GM23338 (cell line): ENCODE data around the gene SYNE2. TPM values are rescaled to one million over a fixed set of nuclear protein-coding genes. Genes with fewer than 3 reads are reported as not detected.

Experiments used
- ATAC-seq: fragments of 200-7000 bp; cut with Tn5 transposase; 3 replicates; pipeline ENCODE4 v1.9.1; 2020
- DNase-seq: peaks from one replicate; pipeline ENCODE4 v3.0.0-alpha.2; 2015; ENCODE audit warnings: low spot score
- H2AFZ ChIP-seq: fragments of 200-600 bp; sonication (generic); 2 replicates; pipeline ENCODE4 v1.8.0; 2016; ENCODE audit warnings: antibody characterized with exemption, mild to moderate bottlenecking, moderate library complexity
- H3F3A ChIP-seq: fragments of 200-600 bp; sonication (generic); replicated peaks from 2 replicates; pipeline ENCODE4 v1.8.0; 2017; ENCODE audit warnings: antibody characterized with exemption, mixed run types, low read depth
- H3K27ac ChIP-seq: fragments of 200-600 bp; sonication (generic); 2 replicates; pipeline ENCODE4 v1.6.1; 2016; ENCODE audit warnings: low read depth
- H3K27me3 ChIP-seq: fragments of 200-600 bp; sonication (generic); 2 replicates; pipeline ENCODE4 v1.8.0; 2016; ENCODE audit warnings: mild to moderate bottlenecking, mixed run types, moderate library complexity; ENCODE audit not compliant: insufficient read depth
- H3K36me3 ChIP-seq: fragments of 200-600 bp; sonication (generic); 2 replicates; pipeline ENCODE4 v1.8.0; 2016; ENCODE audit warnings: mild to moderate bottlenecking; ENCODE audit not compliant: insufficient read depth
- H3K4me1 ChIP-seq: fragments of 200-600 bp; sonication (generic); 2 replicates; pipeline ENCODE4 v1.8.0; 2016; ENCODE audit warnings: mild to moderate bottlenecking, moderate library complexity; ENCODE audit not compliant: insufficient read depth
- H3K4me2 ChIP-seq: fragments of 200-600 bp; sonication (generic); 2 replicates; pipeline ENCODE4 v1.7.1; 2017; ENCODE audit warnings: mixed run types
- H3K4me3 ChIP-seq: fragments of 200-600 bp; sonication (generic); 2 replicates; pipeline ENCODE4 v1.6.1; 2016; ENCODE audit warnings: mixed run types
- H3K79me2 ChIP-seq: fragments of 200-600 bp; sonication (generic); replicated peaks from 2 replicates; pipeline ENCODE4 v1.8.0; 2017; ENCODE audit warnings: mild to moderate bottlenecking; ENCODE audit not compliant: insufficient read depth
- H3K9me2 ChIP-seq: fragments of 200-600 bp; sonication (generic); 2 replicates; pipeline ENCODE4 v1.8.0; 2017; ENCODE audit not compliant: insufficient read depth
- H4K20me1 ChIP-seq: fragments of 200-600 bp; sonication (generic); replicated peaks from 2 replicates; pipeline ENCODE4 v1.8.0; 2017; ENCODE audit warnings: mild to moderate bottlenecking; ENCODE audit not compliant: insufficient read depth
- H3K27ac Mint-ChIP-seq: 2 replicates; pipeline ENCODE4 v1.8.0; 2020; ENCODE audit warnings: inconsistent platforms, mild to moderate bottlenecking, moderate library complexity, mixed read lengths
- H3K27me3 Mint-ChIP-seq: 3 replicates; pipeline ENCODE4 v1.8.0; 2022; ENCODE audit warnings: low read depth, mild to moderate bottlenecking, moderate library complexity, mixed read lengths, inconsistent platforms; ENCODE audit not compliant: insufficient read depth, poor library complexity
- H3K36me3 Mint-ChIP-seq: 3 replicates; pipeline ENCODE4 v1.8.0; 2021; ENCODE audit warnings: low read depth, mild to moderate bottlenecking, inconsistent platforms, moderate library complexity, mixed read lengths
- H3K4me1 Mint-ChIP-seq: 3 replicates; pipeline ENCODE4 v1.8.0; 2020; ENCODE audit warnings: mild to moderate bottlenecking, inconsistent platforms, mixed read lengths
- H3K4me3 Mint-ChIP-seq: 3 replicates; pipeline ENCODE4 v1.8.0; 2021; ENCODE audit warnings: moderate library complexity, mild to moderate bottlenecking, inconsistent platforms, mixed read lengths
- H3K9me3 Mint-ChIP-seq: 3 replicates; pipeline ENCODE4 v1.8.0; 2020; ENCODE audit warnings: moderate library complexity, mild to moderate bottlenecking, inconsistent platforms, mixed read lengths
- CREB1 ChIP-seq: fragments of 250-450 bp; sonication (Bioruptor Pico); IDR thresholded peaks from 2 replicates; pipeline ENCODE4 v1.5.0; 2020; ENCODE audit warnings: low read depth, mild to moderate bottlenecking, moderate library complexity
- CTCF ChIP-seq, 2 experiments: fragments of 200-600 bp in 1 of 2; sonication (generic) in 1 of 2; conservative IDR thresholded peaks; 2 replicates each; pipeline versions ENCODE4 v1.5.1 to v1.6.1; 2016 to 2017; ENCODE audit warnings: antibody characterized with exemption in 2 of 2, low read depth in 2 of 2, mild to moderate bottlenecking in 2 of 2, moderate library complexity in 1 of 2
- ETS1 ChIP-seq: IDR thresholded peaks from 2 replicates; pipeline ENCODE4 v1.6.1; 2016; ENCODE audit warnings: antibody characterized with exemption
- EZH2 ChIP-seq: fragments of 200-600 bp; sonication (generic); IDR thresholded peaks from one replicate; pipeline ENCODE4 v1.8.0; 2017; ENCODE audit warnings: antibody characterized with exemption, mild to moderate bottlenecking, low read depth; ENCODE audit not compliant: unreplicated experiment
- NANOG ChIP-seq: IDR thresholded peaks from 2 replicates; pipeline ENCODE4 v1.6.1; 2016; ENCODE audit warnings: antibody characterized with exemption, borderline replicate concordance
- ZNF114 ChIP-seq: fragments of 250-450 bp; sonication (Bioruptor Pico); IDR thresholded peaks from 2 replicates; pipeline ENCODE4 v1.5.0; 2020; ENCODE audit warnings: mild to moderate bottlenecking, moderate library complexity
- ZNF331 ChIP-seq: fragments of 250-450 bp; sonication (Bioruptor Pico); IDR thresholded peaks from 2 replicates; pipeline ENCODE4 v1.5.0; 2020; ENCODE audit warnings: low read depth, mild to moderate bottlenecking, moderate library complexity
- polyA plus RNA-seq: library from polyadenylated mRNA; unstranded; fragments of >200 nt; fragmentation: Nextera tagmentation; extraction: Ambion mirVana; gene quantifications from 2 replicates; pipeline ENCODE4 v1.2.1, GENCODE V29; 2016
- total RNA-seq: library from RNA; depleted of rRNA; stranded (reverse); fragments of >200 nt; shearing (Covaris generic); gene quantifications from 2 replicates; pipeline ENCODE4 v1.2.3, GENCODE V29; 2014
- TF ChIP-seq, protein P1 (sequence below): fragments of 250-450 bp; sonication (Bioruptor Pico); IDR thresholded peaks from 2 replicates; pipeline ENCODE4 v1.5.0; 2020; ENCODE audit warnings: mild to moderate bottlenecking, moderate library complexity

SYNE2 gene
- total and polyA plus RNA-seq, 2 experiments from 2014 or later = 34.3 to 86.5 TPM

DNA sequence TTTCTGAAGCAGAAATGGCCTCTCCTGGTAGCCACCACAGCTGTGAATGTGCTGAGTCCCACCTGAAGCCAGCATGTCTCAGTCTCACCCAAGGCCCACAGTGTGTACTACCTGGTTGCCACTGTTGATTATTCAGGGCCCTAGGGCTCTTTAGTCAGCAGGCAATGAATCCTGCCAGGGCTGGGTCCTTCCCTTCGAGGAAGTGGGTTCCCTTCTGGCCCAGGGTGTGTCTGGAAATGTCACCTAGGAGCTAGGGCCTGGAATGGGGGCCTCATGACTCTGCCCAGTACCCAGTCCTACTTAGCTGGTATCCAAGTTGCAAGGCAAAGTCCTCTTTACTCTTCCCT is 207.4 kb downstream of the SYNE2 start:
- TF ChIP-seq ZNF331 (CRISPR knock-in tag) (no peak), EZH2 (no peak), CREB1 (no peak)
- peak overlapping the region; percentile 11 for H3K27ac Mint-ChIP-seq
- DNase-seq = no peak

DNA sequence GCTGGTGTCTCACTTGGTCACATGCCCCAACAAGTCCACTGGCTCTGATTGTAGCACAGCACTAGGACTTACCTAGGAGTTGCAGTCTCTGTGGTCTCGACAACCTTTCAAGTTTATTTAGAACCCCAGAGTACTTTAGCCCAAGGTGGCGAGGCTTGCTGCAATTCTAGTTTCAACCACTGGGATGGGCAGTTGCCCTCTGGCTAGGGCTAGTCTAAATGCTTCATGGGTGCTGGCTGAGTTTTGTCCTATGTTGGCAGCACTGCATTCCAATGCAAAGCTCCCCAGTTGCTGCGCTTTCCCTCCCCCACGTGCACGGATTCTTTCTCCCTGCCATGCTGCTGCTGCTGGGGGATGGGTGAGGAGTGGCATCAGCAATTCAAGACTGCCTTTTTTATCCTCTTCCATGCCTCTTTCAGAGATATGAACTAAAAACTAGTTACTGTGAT is 207.9 kb downstream of the SYNE2 start:
- peaks cover 18% of the 10 kb centered on the region for H3K4me1 Mint-ChIP-seq
- H3K9me2 ChIP-seq = no peaks in the 10 kb centered on the region
- H3K9me3 Mint-ChIP-seq = no peaks in the 10 kb centered on the region
- 0 out of 2 replicates have a peak overlapping the region, but pooled peaks have one; percentile 12 for H3K27ac ChIP-seq
- no peaks in the 10 kb centered on the region for H3K79me2 ChIP-seq
- H3K4me2 ChIP-seq = peak overlapping the region; percentile 35
- ATAC-seq (peak; percentile 99), DNase-seq (peak; percentile 95)
- H3K27ac Mint-ChIP-seq = peak overlapping the region; percentile 94
- H3K36me3 Mint-ChIP-seq = peaks cover 10% of the 10 kb centered on the region; the same call in 2 of the 3 replicates
- peaks cover 4% of the 10 kb centered on the region for H3K27me3 Mint-ChIP-seq
- no peaks in the 10 kb centered on the region; the same call in 1 of the 2 replicates for H3K36me3 ChIP-seq
- no peaks in the 10 kb centered on the region for H4K20me1 ChIP-seq
- TF ChIP-seq NANOG (no peak), CREB1 (peak; percentile 57; the same call in 1 of the 2 replicates), EZH2 (no peak), ZNF331 (CRISPR knock-in tag) (0 out of 2 replicates have a peak, but pooled peaks have one; percentile 21), ZNF114 (CRISPR knock-in tag) (0 out of 2 replicates have a peak, but pooled peaks have one; percentile 47), ETS1 (no peak), CTCF (conservative IDR thresholded peaks at IDR 0.05; ENCODE audit: low read depth in 2 of 2) (peak; percentile 73 to 76)
- TF ChIP-seq, protein P1, sequence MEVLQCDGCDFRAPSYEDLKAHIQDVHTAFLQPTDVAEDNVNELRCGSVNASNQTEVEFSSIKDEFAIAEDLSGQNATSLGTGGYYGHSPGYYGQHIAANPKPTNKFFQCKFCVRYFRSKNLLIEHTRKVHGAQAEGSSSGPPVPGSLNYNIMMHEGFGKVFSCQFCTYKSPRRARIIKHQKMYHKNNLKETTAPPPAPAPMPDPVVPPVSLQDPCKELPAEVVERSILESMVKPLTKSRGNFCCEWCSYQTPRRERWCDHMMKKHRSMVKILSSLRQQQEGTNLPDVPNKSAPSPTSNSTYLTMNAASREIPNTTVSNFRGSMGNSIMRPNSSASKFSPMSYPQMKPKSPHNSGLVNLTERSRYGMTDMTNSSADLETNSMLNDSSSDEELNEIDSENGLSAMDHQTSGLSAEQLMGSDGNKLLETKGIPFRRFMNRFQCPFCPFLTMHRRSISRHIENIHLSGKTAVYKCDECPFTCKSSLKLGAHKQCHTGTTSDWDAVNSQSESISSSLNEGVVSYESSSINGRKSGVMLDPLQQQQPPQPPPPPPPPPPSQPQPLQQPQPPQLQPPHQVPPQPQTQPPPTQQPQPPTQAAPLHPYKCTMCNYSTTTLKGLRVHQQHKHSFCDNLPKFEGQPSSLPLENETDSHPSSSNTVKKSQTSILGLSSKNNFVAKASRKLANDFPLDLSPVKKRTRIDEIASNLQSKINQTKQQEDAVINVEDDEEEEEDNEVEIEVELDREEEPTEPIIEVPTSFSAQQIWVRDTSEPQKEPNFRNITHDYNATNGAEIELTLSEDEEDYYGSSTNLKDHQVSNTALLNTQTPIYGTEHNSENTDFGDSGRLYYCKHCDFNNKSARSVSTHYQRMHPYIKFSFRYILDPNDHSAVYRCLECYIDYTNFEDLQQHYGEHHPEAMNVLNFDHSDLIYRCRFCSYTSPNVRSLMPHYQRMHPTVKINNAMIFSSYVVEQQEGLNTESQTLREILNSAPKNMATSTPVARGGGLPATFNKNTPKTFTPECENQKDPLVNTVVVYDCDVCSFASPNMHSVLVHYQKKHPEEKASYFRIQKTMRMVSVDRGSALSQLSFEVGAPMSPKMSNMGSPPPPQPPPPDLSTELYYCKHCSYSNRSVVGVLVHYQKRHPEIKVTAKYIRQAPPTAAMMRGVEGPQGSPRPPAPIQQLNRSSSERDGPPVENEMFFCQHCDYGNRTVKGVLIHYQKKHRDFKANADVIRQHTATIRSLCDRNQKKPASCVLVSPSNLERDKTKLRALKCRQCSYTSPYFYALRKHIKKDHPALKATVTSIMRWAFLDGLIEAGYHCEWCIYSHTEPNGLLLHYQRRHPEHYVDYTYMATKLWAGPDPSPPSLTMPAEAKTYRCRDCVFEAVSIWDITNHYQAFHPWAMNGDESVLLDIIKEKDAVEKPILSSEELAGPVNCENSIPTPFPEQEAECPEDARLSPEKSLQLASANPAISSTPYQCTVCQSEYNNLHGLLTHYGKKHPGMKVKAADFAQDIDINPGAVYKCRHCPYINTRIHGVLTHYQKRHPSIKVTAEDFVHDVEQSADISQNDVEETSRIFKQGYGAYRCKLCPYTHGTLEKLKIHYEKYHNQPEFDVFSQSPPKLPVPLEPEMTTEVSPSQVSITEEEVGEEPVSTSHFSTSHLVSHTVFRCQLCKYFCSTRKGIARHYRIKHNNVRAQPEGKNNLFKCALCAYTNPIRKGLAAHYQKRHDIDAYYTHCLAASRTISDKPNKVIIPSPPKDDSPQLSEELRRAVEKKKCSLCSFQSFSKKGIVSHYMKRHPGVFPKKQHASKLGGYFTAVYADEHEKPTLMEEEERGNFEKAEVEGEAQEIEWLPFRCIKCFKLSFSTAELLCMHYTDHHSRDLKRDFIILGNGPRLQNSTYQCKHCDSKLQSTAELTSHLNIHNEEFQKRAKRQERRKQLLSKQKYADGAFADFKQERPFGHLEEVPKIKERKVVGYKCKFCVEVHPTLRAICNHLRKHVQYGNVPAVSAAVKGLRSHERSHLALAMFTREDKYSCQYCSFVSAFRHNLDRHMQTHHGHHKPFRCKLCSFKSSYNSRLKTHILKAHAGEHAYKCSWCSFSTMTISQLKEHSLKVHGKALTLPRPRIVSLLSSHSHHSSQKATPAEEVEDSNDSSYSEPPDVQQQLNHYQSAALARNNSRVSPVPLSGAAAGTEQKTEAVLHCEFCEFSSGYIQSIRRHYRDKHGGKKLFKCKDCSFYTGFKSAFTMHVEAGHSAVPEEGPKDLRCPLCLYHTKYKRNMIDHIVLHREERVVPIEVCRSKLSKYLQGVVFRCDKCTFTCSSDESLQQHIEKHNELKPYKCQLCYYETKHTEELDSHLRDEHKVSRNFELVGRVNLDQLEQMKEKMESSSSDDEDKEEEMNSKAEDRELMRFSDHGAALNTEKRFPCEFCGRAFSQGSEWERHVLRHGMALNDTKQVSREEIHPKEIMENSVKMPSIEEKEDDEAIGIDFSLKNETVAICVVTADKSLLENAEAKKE (CRISPR knock-in tag) = peak; percentile 76; the same call in 1 of the 2 replicates
- no peak overlapping the region for H2AFZ ChIP-seq
- no peaks in the 10 kb centered on the region for H3K27me3 ChIP-seq
- peaks cover 22% of the 10 kb centered on the region for H3K4me1 ChIP-seq
- H3F3A ChIP-seq = no peaks in the 10 kb centered on the region
- H3K4me3 Mint-ChIP-seq = peak overlapping the region; percentile 17; the same call in 2 of the 3 replicates
- no peak overlapping the region for H3K4me3 ChIP-seq

More for the DNA sequence above, 207.4 kb downstream of the SYNE2 start:
- Histone ChIP-seq H3K79me2 (no peaks in the 10 kb centered on the region), H3K4me3 (no peak overlapping the region), H2AFZ (no peak overlapping the region), H3K27me3 (no peaks in the 10 kb centered on the region), H4K20me1 (no peaks in the 10 kb centered on the region), H3K9me2 (no peaks in the 10 kb centered on the region), H3K4me2 (no peak overlapping the region), H3K27ac (0 out of 2 replicates have a peak overlapping the region, but pooled peaks have one; percentile 12), H3K36me3 (no peaks in the 10 kb centered on the region), H3K4me1 (peaks cover 22% of the 10 kb centered on the region), H3F3A (no peaks in the 10 kb centered on the region)
- Mint-ChIP-seq H3K9me3 (no peaks in the 10 kb centered on the region), H3K36me3 (peaks cover 7% of the 10 kb centered on the region; the same call in 2 of the 3 replicates), H3K4me1 (peaks cover 18% of the 10 kb centered on the region), H3K27me3 (peaks cover 4% of the 10 kb centered on the region), H3K4me3 (no peak overlapping the region)
- peak; percentile 10 for ATAC-seq
